HG03066 (cell line): ENCODE data around the gene LIFR.
"Not testable (repeated sequence)": the region's sequence is repeated elsewhere in the genome, so short reads cannot be mapped to it uniquely, and the experiment has no call there.

Source experiments
- ATAC-seq: cut with Tn5 transposase; IDR thresholded peaks from one replicate; pipeline ENCODE4 v1.9.1; 2021; ENCODE audit warnings: low read depth; ENCODE audit not compliant: unreplicated experiment

Gene LIFR

GRCh38 chr5:38528162-38528703, 28.2 kb downstream of the LIFR start:
- ATAC-seq, result no peak

DNA sequence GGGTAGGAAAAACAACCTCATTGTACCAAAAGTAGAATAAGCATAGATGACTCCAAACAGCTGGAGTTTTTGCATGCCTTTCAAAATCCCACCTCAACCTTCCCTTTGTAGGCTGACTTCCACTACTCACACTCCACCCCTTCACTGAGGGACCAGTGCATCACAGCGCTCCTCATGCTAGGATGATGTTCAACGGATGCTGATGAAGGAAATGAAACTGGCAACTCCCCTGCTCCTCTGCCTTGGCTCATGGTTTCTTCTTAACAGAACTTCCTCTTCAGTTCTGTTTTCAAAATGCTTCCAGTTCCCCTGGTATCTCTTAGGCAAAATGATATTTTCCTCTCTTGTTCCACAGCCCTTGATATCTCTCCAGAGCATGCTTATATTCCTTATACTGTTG, 29.0 kb downstream of the LIFR start:
- ATAC-seq, result no peak

DNA sequence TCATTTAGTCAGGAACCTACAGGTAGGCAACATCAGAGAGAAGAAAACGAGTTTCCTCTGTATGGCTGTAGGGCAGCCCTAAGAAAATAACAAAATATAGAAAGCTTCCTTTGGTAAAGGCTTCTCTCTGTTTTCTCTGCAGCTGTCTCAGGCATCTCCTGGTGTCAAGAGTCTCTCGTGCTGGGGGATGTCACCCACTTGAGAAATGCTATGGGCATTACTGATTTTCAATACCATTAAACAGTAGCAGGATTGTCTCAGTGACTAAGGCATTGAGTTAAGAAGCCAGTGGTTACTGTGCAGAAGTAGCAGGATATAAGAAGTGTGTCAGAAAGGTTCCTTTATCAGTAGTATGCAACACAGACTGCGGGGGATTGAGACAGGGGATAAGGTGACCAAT, 32.4 kb downstream of the LIFR start:
- ATAC-seq, result no peak

DNA sequence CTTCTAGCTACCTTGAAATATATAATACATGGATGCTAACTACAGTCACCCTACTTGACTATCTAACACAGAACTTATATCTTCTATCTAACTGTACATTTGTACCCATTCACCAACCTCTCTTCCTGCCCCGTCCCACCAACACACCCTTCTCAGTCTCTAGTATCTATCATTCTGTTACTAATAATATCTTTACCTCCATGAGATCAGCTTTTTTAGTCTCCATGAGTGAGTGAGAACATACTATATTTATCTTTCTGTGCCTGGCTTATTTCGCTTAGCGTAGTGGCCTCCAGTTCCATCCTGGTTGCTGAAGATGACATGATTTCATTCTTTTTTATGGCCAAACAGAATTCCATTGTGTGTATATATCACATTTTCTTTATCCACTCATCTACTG, 37.0 kb downstream of the LIFR start:
- no peak for ATAC-seq

- ATAC-seq, result no peak
Measured at GRCh38 chr5:38518341-38518740, 38.1 kb downstream of the LIFR start.

DNA sequence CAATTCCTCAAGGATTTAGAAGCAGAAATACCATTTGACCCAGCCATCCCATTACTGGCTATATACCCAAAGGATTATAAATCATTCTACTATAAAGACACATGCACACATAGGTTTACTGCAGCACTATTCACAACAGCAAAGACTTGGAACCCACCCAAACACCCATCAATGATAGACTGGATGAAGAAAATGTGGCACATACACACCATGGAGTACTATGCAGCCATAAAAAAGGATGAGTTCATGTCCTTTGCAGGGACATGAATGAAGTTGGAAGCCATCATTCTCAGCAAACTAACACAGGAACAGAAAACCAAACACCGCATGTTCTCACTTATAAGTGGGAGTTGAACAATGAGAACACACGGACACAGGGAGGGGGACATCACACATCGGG, 39.8 kb downstream of the LIFR start:
- ATAC-seq, result not testable (repeated sequence)

DNA sequence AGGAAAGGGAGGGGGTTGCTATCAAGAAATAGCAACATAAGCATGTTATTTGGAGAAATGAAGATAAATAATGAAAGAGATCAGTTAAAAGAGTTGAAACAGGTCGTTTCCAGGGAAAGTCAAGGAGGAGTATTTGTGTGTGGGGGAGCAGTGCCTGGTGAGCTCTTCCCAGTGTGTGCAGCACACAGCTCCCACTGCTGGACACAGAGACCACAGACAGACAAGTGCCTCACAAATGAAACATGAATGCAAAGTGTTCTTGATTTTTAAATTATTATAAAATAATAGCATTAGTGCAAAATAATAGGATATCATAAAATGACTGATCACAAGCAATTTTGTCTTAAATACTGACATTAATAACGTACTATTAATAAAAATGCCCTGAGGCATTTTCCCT, 40.8 kb downstream of the LIFR start:
- no peak for ATAC-seq

DNA sequence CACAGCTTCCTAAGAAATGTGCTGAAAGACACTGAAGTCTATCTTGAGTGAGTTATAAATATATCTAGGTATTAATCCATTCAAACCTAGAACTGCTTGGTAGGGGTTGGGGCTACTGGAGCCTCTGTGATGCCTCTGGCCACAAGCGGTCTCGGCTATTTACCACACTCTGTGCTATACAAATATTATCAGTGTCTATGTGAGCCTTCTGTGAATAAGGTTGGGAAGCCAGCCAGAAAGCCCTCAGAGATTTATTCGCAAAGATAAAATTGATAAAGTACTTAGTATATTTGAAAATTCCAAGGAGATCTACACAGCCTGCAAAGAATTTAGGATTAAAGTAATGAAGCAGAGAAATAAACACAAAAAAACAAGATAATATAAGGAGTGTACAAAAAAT, 41.4 kb downstream of the LIFR start:
- ATAC-seq, result no peak

GRCh38 chr5:38509185-38509584, 47.3 kb downstream of the LIFR start:
- no peak for ATAC-seq

DNA sequence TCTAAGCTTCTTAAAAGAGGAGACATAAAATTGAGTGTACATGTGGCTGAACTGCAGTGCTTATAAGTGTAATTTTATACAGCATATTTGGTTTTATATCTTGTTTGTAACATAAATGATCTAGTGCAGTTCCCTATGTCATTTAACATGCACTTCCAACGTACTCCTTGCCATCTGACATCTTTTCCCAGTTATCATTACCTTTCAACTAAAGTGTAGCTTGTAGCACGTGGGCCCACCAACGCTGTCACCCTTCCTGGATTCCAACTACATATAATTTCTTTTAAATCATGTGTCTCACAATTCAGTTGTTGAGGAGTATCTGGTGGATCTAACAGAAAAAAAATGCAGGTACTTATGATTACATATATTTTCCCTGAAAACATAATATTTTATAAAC, 50.1 kb downstream of the LIFR start:
- no peak for ATAC-seq

GRCh38 chr5:38500573-38501260, 55.7 kb downstream of the LIFR start:
- no peak for ATAC-seq

GRCh38 chr5:38497946-38498345, 58.5 kb downstream of the LIFR start:
- ATAC-seq, result no peak

GRCh38 chr5:38494763-38495162, 61.7 kb downstream of the LIFR start:
- ATAC-seq, result no peak

GRCh38 chr5:38494175-38494574, 62.3 kb downstream of the LIFR start:
- ATAC-seq, result no peak

GRCh38 chr5:38483805-38484398, 72.5 kb downstream of the LIFR start:
- ATAC-seq, result no peak

DNA sequence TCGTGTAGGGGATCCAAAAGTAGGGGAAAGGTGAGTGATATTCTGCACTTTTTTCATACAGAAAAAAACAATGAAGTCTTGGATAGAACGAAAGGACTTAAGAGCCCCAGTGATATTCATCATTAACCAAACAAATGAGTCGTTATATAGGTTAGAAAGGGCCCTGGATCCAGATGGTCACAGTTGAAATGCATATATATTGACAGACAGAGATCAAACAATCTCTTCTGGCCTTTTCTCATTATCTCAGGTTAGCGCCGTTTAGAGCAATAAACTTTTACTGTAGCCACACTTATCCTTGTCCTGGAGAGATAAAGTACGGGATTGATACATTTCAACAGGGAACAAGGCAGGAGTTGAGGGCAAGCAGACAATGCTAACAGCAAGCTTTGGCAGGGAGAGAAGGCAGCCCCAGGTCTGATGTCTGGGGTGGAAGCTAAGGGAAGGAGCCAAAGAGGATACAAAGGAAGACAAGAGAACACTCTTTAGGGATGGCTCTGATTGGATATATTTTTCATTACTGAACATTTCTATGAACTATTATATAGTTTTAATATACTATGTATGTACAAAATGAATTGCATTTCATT, 77.0 kb downstream of the LIFR start:
- ATAC-seq, result no peak

GRCh38 chr5:38478878-38479277, 77.6 kb downstream of the LIFR start:
- no peak for ATAC-seq

GRCh38 chr5:38478166-38478565, 78.3 kb downstream of the LIFR start:
- ATAC-seq, result no peak

DNA sequence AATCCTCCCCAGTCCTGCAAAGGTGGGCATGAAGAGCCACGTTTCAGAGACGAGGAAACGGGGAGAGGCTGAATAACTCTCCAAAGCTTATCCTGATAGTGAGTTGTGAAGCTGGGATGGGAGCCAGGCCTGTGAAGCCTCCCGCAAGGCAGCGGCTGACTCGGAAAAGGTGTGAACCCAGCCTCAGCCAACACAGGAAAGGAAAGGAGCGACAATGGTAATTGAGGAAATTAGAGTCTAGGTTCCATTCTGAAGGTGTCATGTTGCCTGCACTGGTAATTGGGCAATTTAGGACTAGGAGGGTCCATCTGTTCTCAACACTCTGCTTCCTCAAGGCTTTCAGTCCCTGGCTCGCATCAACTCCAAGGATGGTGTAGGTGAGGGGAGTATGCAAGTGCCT, 83.4 kb downstream of the LIFR start:
- ATAC-seq, result no peak

GRCh38 chr5:38472541-38472940, 83.9 kb downstream of the LIFR start:
- no peak for ATAC-seq

DNA sequence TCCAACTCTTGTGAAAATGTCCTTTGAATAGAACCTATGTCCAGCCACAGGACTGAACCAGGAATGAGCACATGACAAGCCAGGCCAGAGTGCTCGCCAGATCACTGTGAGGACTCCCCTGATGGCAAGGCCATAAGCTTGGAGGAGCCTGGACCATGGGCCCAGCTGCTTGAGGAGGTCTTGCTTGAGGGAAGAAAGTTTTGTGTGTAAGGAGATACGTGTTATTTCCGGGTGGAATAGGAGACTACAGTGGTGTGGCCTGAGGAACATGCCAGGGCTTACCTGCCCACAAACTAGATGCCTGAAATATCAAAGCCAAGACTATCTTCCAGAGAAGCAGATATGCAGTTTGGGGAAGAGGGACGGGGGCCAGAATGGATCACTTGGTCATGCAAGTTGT, 84.7 kb downstream of the LIFR start:
- no peak for ATAC-seq

- ATAC-seq, result no peak
Measured at GRCh38 chr5:38469707-38470267, 86.7 kb downstream of the LIFR start.
